Stimulated activated memory B cell treated with anti-CD40 and anti-IgM and Interleukin-4, amounts not matched to agents 10 μg/mL and 1 μg/mL and 100 μg/mL, for 72 hours (primary cell): ENCODE measurements around the gene ZNF219.

Source experiments
- ATAC-seq: fragments of 150-1000 bp; cut with Tn5 transposase; 2 replicates; pipeline ENCODE4 v1.10.0; 2021
- H3K27ac Mint-ChIP-seq: one replicate; pipeline ENCODE4 v1.8.0; 2022; ENCODE audit warnings: mild to moderate bottlenecking, mixed read lengths
- H3K27me3 Mint-ChIP-seq: one replicate; pipeline ENCODE4 v1.8.0; 2022; ENCODE audit warnings: mixed read lengths
- H3K36me3 Mint-ChIP-seq: one replicate; pipeline ENCODE4 v1.8.0; 2022; ENCODE audit warnings: mixed read lengths
- H3K4me1 Mint-ChIP-seq: one replicate; pipeline ENCODE4 v1.8.0; 2022; ENCODE audit warnings: mixed read lengths
- H3K4me3 Mint-ChIP-seq: one replicate; pipeline ENCODE4 v1.8.0; 2022; ENCODE audit warnings: mild to moderate bottlenecking, moderate library complexity, mixed read lengths
- H3K9me3 Mint-ChIP-seq: one replicate; pipeline ENCODE4 v1.8.0; 2022; ENCODE audit warnings: mixed read lengths

Gene ZNF219

GRCh38 chr14:21098076-21098891, at the start of gene ZNF219:
Gene ZNF219, minus strand, starts transcription at chr14:21098655. Its CDS starts 5,064 bp downstream, at chr14:21093591.
- peak within 1 kb of the TSS; percentile 74 for H3K4me3 Mint-ChIP-seq
- H3K36me3 Mint-ChIP-seq = no peaks in the 10 kb centered on the region
- no peaks in the 10 kb centered on the region for H3K9me3 Mint-ChIP-seq
- H3K27ac Mint-ChIP-seq = peak within 1 kb of the TSS; percentile 68
- ATAC-seq = peak; percentile 66
- H3K27me3 Mint-ChIP-seq = peaks cover 20% of the 10 kb centered on the region
- peaks cover 19% of the 10 kb centered on the region for H3K4me1 Mint-ChIP-seq

- H3K4me1 Mint-ChIP-seq = no peaks in the 10 kb centered on the region
- H3K27ac Mint-ChIP-seq = no peak overlapping the region
- peaks cover 11% of the 10 kb centered on the region for H3K36me3 Mint-ChIP-seq
- no peak overlapping the region for H3K4me3 Mint-ChIP-seq
- H3K9me3 Mint-ChIP-seq = peaks cover 16% of the 10 kb centered on the region
- peaks cover 34% of the 10 kb centered on the region for H3K27me3 Mint-ChIP-seq
- no peak for ATAC-seq
These were observed 47.0 kb upstream of the ZNF219 start for GRCh38 chr14:21145437-21145836.

- Mint-ChIP-seq H3K36me3 (peaks cover 11% of the 10 kb centered on the region), H3K4me3 (no peak overlapping the region), H3K9me3 (peaks cover 16% of the 10 kb centered on the region), H3K27me3 (peaks cover 34% of the 10 kb centered on the region), H3K27ac (no peak overlapping the region), H3K4me1 (no peaks in the 10 kb centered on the region)
- ATAC-seq = no peak
These were observed 43.9 kb upstream of the ZNF219 start for GRCh38 chr14:21142357-21142756.

GRCh38 chr14:21136024-21136423, 37.6 kb upstream of the ZNF219 start:
- ATAC-seq = no peak
- no peaks in the 10 kb centered on the region for H3K9me3 Mint-ChIP-seq
- H3K27me3 Mint-ChIP-seq = no peaks in the 10 kb centered on the region
- H3K36me3 Mint-ChIP-seq = no peaks in the 10 kb centered on the region
- no peaks in the 10 kb centered on the region for H3K4me1 Mint-ChIP-seq
- no peak overlapping the region for H3K4me3 Mint-ChIP-seq
- H3K27ac Mint-ChIP-seq = no peak overlapping the region

- Mint-ChIP-seq H3K9me3 (no peaks in the 10 kb centered on the region), H3K27me3 (no peaks in the 10 kb centered on the region), H3K4me1 (no peaks in the 10 kb centered on the region), H3K36me3 (no peaks in the 10 kb centered on the region), H3K4me3 (no peak overlapping the region), H3K27ac (no peak overlapping the region)
- no peak for ATAC-seq
These were observed 35.4 kb upstream of the ZNF219 start for GRCh38 chr14:21133901-21134300.

GRCh38 chr14:21123429-21123828, 25.0 kb upstream of the ZNF219 start:
- Mint-ChIP-seq H3K4me1 (no peaks in the 10 kb centered on the region), H3K27me3 (peaks cover 84% of the 10 kb centered on the region), H3K36me3 (peaks cover 7% of the 10 kb centered on the region), H3K4me3 (no peak overlapping the region), H3K9me3 (peaks cover 4% of the 10 kb centered on the region), H3K27ac (no peak overlapping the region)
- ATAC-seq = no peak

GRCh38 chr14:21121122-21121521, 22.7 kb upstream of the ZNF219 start:
- ATAC-seq = no peak
- H3K9me3 Mint-ChIP-seq = peaks cover 4% of the 10 kb centered on the region
- H3K27me3 Mint-ChIP-seq = peaks cover 65% of the 10 kb centered on the region
- peaks cover 7% of the 10 kb centered on the region for H3K36me3 Mint-ChIP-seq
- H3K4me1 Mint-ChIP-seq = no peaks in the 10 kb centered on the region
- H3K4me3 Mint-ChIP-seq = no peak overlapping the region
- no peak overlapping the region for H3K27ac Mint-ChIP-seq

GRCh38 chr14:21120686-21121085, 22.2 kb upstream of the ZNF219 start:
- peaks cover 4% of the 10 kb centered on the region for H3K9me3 Mint-ChIP-seq
- H3K27ac Mint-ChIP-seq = no peak overlapping the region
- peaks cover 61% of the 10 kb centered on the region for H3K27me3 Mint-ChIP-seq
- ATAC-seq = no peak
- no peaks in the 10 kb centered on the region for H3K4me1 Mint-ChIP-seq
- H3K36me3 Mint-ChIP-seq = peaks cover 7% of the 10 kb centered on the region
- no peak overlapping the region for H3K4me3 Mint-ChIP-seq

- Mint-ChIP-seq H3K27me3 (peaks cover 43% of the 10 kb centered on the region), H3K36me3 (no peaks in the 10 kb centered on the region), H3K27ac (no peak overlapping the region), H3K4me1 (no peaks in the 10 kb centered on the region), H3K9me3 (no peaks in the 10 kb centered on the region), H3K4me3 (no peak overlapping the region)
- no peak for ATAC-seq
These were observed 20.5 kb upstream of the ZNF219 start for GRCh38 chr14:21118933-21119332.

- ATAC-seq = no peak
- peaks cover 5% of the 10 kb centered on the region for H3K4me1 Mint-ChIP-seq
- no peaks in the 10 kb centered on the region for H3K9me3 Mint-ChIP-seq
- H3K36me3 Mint-ChIP-seq = no peaks in the 10 kb centered on the region
- H3K27me3 Mint-ChIP-seq = no peaks in the 10 kb centered on the region
- no peak overlapping the region for H3K4me3 Mint-ChIP-seq
- no peak overlapping the region for H3K27ac Mint-ChIP-seq
These were observed 14.9 kb upstream of the ZNF219 start for GRCh38 chr14:21113369-21113768.

GRCh38 chr14:21112255-21112654, 13.8 kb upstream of the ZNF219 start:
- Mint-ChIP-seq H3K27me3 (no peaks in the 10 kb centered on the region), H3K36me3 (no peaks in the 10 kb centered on the region), H3K4me3 (no peak overlapping the region), H3K9me3 (no peaks in the 10 kb centered on the region), H3K4me1 (peaks cover 5% of the 10 kb centered on the region), H3K27ac (no peak overlapping the region)
- ATAC-seq = no peak

- Mint-ChIP-seq H3K27me3 (no peaks in the 10 kb centered on the region), H3K27ac (no peak overlapping the region), H3K36me3 (no peaks in the 10 kb centered on the region), H3K4me1 (peaks cover 17% of the 10 kb centered on the region), H3K9me3 (no peaks in the 10 kb centered on the region), H3K4me3 (no peak overlapping the region)
- ATAC-seq = peak; percentile 83
These were observed 11.1 kb upstream of the ZNF219 start for GRCh38 chr14:21109377-21110138.

- Mint-ChIP-seq H3K4me3 (no peak overlapping the region), H3K4me1 (peaks cover 20% of the 10 kb centered on the region), H3K27ac (no peak overlapping the region)
These were observed 10.3 kb upstream of the ZNF219 start for GRCh38 chr14:21108791-21109190.

GRCh38 chr14:21107283-21107800, 8.9 kb upstream of the ZNF219 start:
- Mint-ChIP-seq H3K9me3 (no peaks in the 10 kb centered on the region), H3K27me3 (peaks cover 2% of the 10 kb centered on the region), H3K4me1 (peaks cover 31% of the 10 kb centered on the region), H3K4me3 (no peak overlapping the region), H3K27ac (peak overlapping the region; percentile 61), H3K36me3 (no peaks in the 10 kb centered on the region)
- ATAC-seq = no peak

More at GRCh38 chr14:21108791-21109190, 10.3 kb upstream of the ZNF219 start:
- ATAC-seq = no peak
- H3K36me3 Mint-ChIP-seq = no peaks in the 10 kb centered on the region
- H3K9me3 Mint-ChIP-seq = no peaks in the 10 kb centered on the region
- no peaks in the 10 kb centered on the region for H3K27me3 Mint-ChIP-seq

GRCh38 chr14:21106498-21107282, 8.2 kb upstream of the ZNF219 start:
- Mint-ChIP-seq H3K4me3 (peak overlapping the region; percentile 28), H3K27me3 (peaks cover 8% of the 10 kb centered on the region), H3K27ac (peak overlapping the region; percentile 61), H3K9me3 (no peaks in the 10 kb centered on the region), H3K36me3 (no peaks in the 10 kb centered on the region), H3K4me1 (peaks cover 35% of the 10 kb centered on the region)
- ATAC-seq = no peak
